HCT116 (cell line): ENCODE results near the gene TNRC6C. TPM values are rescaled to one million over a fixed set of nuclear protein-coding genes. Genes with fewer than 3 reads are reported as not detected.

Source experiments
- ATAC-seq: fragments of 200-7000 bp; cut with Tn5 transposase; 2 replicates; pipeline ENCODE4 v1.9.1; 2020; ENCODE audit warnings: mild to moderate bottlenecking, moderate library complexity
- BruUV-seq: library from RNA; stranded (reverse); fragments of 400-500 nt; replicated peaks from 2 replicates; lab custom pipeline; 2021; lab: Mats Ljungman, UMichigan
- CTCF ChIA-PET: fragments of 300-600 bp; sonication (Branson Sonifier 250); formaldehyde crosslinking; loops from one replicate; lab custom pipeline; 2021; ENCODE audit warnings: antibody characterized with exemption; lab: Charles Lee
- POLR2A ChIA-PET: fragments of 300-600, 350-600 bp; sonication (Branson Sonifier 250); formaldehyde crosslinking; loops from one replicate; lab custom pipeline; 2021; ENCODE audit warnings: antibody characterized with exemption; lab: Charles Lee
- RAD21 ChIA-PET, 2 experiments: fragments of 300-600 bp; sonication (Branson Sonifier 250); formaldehyde crosslinking; loops; one replicate each; lab custom pipeline; 2023; ENCODE audit warnings: low total read pairs in 2 of 2; ENCODE audit not compliant: uncharacterized antibody in 2 of 2, unreplicated experiment in 2 of 2, low non-redundant PET in 1 of 2; lab: Charles Lee
- DNase-seq: peaks from one replicate; pipeline ENCODE4 v3.0.0-alpha.2; 2010; ENCODE audit warnings: low read depth, low spot score
- H2AFZ ChIP-seq: fragments of 200-600 bp; shearing (Covaris generic), sonication (generic); 2 replicates; pipeline ENCODE4 v1.6.1; 2017; ENCODE audit warnings: low read depth, mixed run types, mixed read lengths, antibody characterized with exemption, low read length; ENCODE audit not compliant: poor library complexity, severe bottlenecking
- H3K27ac ChIP-seq: 2 replicates; pipeline ENCODE4 v1.5.1; 2012; ENCODE audit warnings: low read depth, low read length
- H3K27me3 ChIP-seq: fragments of 200-600 bp; sonication (generic); 2 replicates; pipeline ENCODE4 v1.6.1; 2016; ENCODE audit warnings: mixed run types, low read length, mixed read lengths; ENCODE audit not compliant: insufficient read depth
- H3K36me3 ChIP-seq, 2 experiments: fragments of 200-500 bp in 1 of 2; fragments of 200-600 bp in 1 of 2; sonication (Bioruptor generic) in 1 of 2; sonication (generic) in 1 of 2; 2 replicates each; pipeline versions ENCODE4 v1.5.1 to v1.6.1; 2014 to 2016; ENCODE audit warnings: low read length in 2 of 2, inconsistent platforms in 1 of 2, mixed read lengths in 1 of 2, mixed run types in 1 of 2; ENCODE audit not compliant: insufficient read depth in 2 of 2, control insufficient read depth in 1 of 2
- H3K4me1 ChIP-seq, 2 experiments: fragments of 200-600 bp in 1 of 2; sonication (generic) in 1 of 2; 2 replicates each; pipeline versions ENCODE4 v1.5.1 to v1.6.1; 2012 to 2017; ENCODE audit warnings: low read length in 2 of 2, inconsistent platforms in 1 of 2, mild to moderate bottlenecking in 1 of 2, mixed read lengths in 1 of 2, mixed run types in 1 of 2, moderate library complexity in 1 of 2; ENCODE audit not compliant: insufficient read depth in 2 of 2, control insufficient read depth in 1 of 2
- H3K4me2 ChIP-seq: fragments of 200-600 bp; sonication (generic); 2 replicates; pipeline ENCODE4 v1.6.1; 2017; ENCODE audit warnings: mixed run types, low read length, mixed read lengths
- H3K4me3 ChIP-seq, 2 experiments: fragments of 200-600 bp in 1 of 2; sonication (generic) in 1 of 2; replicated peaks in 1 of 2; 2 replicates each; pipeline ENCODE4 v1.5.1; 2011 to 2016; ENCODE audit warnings: low read length in 2 of 2, control low read depth in 1 of 2, low read depth in 1 of 2, mild to moderate bottlenecking in 1 of 2, mixed read lengths in 1 of 2, mixed run types in 1 of 2
- H3K79me2 ChIP-seq: fragments of 200-600 bp; sonication (generic); 2 replicates; pipeline ENCODE4 v1.6.1; 2017; ENCODE audit warnings: mild to moderate bottlenecking, mixed run types, low read length, moderate library complexity, mixed read lengths; ENCODE audit not compliant: insufficient read depth
- H3K9ac ChIP-seq: fragments of 200-600 bp; sonication (generic); 2 replicates; pipeline ENCODE4 v1.6.1; 2016; ENCODE audit warnings: low read length, mixed read lengths
- H3K9me2 ChIP-seq: fragments of 200-600 bp; sonication (generic), shearing (Covaris generic); 2 replicates; pipeline ENCODE4 v1.6.1; 2017; ENCODE audit warnings: mixed run types, mild to moderate bottlenecking, moderate library complexity; ENCODE audit not compliant: insufficient read depth
- H3K9me3 ChIP-seq, 2 experiments: fragments of 200-500 bp in 1 of 2; fragments of 200-600 bp in 1 of 2; sonication (Bioruptor generic) in 1 of 2; sonication (generic) in 1 of 2; 2 replicates each; pipeline ENCODE4 v1.6.1; 2014 to 2017; ENCODE audit warnings: low read length in 2 of 2, mixed read lengths in 2 of 2, inconsistent platforms in 1 of 2, low read depth in 1 of 2, mild to moderate bottlenecking in 1 of 2, mixed run types in 1 of 2, moderate library complexity in 1 of 2; ENCODE audit not compliant: control insufficient read depth in 1 of 2, insufficient read depth in 1 of 2
- H4K20me1 ChIP-seq: fragments of 200-600 bp; sonication (generic), shearing (Covaris generic); 2 replicates; pipeline ENCODE4 v1.6.1; 2017; ENCODE audit warnings: mixed run types, mild to moderate bottlenecking, moderate library complexity; ENCODE audit not compliant: insufficient read depth
- CBX3 ChIP-seq: IDR thresholded peaks from 2 replicates; pipeline ENCODE4 v1.6.1; 2012; ENCODE audit warnings: low read depth
- CEBPB ChIP-seq: IDR thresholded peaks from 2 replicates; pipeline ENCODE4 v1.6.1; 2012; ENCODE audit warnings: low read depth
- ELF1 ChIP-seq: IDR thresholded peaks from 2 replicates; pipeline ENCODE4 v1.6.1; 2012; ENCODE audit warnings: low read depth, borderline replicate concordance
- EZH2phosphoT487 ChIP-seq: fragments of 200-600 bp; IDR thresholded peaks from 2 replicates; pipeline ENCODE4 v1.6.1; 2018; ENCODE audit warnings: antibody characterized with exemption, borderline replicate concordance
- JUND ChIP-seq: IDR thresholded peaks from 2 replicates; pipeline ENCODE4 v1.6.1; 2012
- POLR2A ChIP-seq: IDR thresholded peaks from 2 replicates; pipeline ENCODE4 v1.7.0; 2011; ENCODE audit warnings: borderline replicate concordance; ENCODE audit not compliant: insufficient read depth, insufficient read length; ENCODE audit errors: extremely low read depth
- POLR2AphosphoS5 ChIP-seq: IDR thresholded peaks from 2 replicates; pipeline ENCODE4 v1.6.1; 2011; ENCODE audit warnings: mild to moderate bottlenecking, low read depth, low read length, moderate library complexity
- SRF ChIP-seq: IDR thresholded peaks from 2 replicates; pipeline ENCODE4 v1.6.1; 2012; ENCODE audit warnings: low read depth
- YY1 ChIP-seq: IDR thresholded peaks from 2 replicates; pipeline ENCODE4 v1.6.1; 2011; ENCODE audit warnings: low read length, low read depth, moderate library complexity, mild to moderate bottlenecking; ENCODE audit not compliant: insufficient replicate concordance; ENCODE audit errors: extremely low read depth
- ZFX ChIP-seq: fragments of 450-650 bp; IDR thresholded peaks from 2 replicates; pipeline ENCODE4 v1.6.1; 2017
- ZNF274 ChIP-seq: fragments of 200-500 bp; sonication (Bioruptor generic); IDR thresholded peaks from 2 replicates; pipeline ENCODE4 v1.6.1; 2014; ENCODE audit warnings: mild to moderate bottlenecking, low read depth, low read length, inconsistent platforms
- intact Hi-C: fragments of 100-400 bp; cut with micrococcal nuclease; formaldehyde crosslinking; loops from 2 replicates; pipeline ENCODE4 v1.10.0; 2022
- total RNA-seq: library from RNA; stranded (reverse); gene quantifications from one replicate; pipeline ENCODE4 v1.2.1, GENCODE V29; 2021; ENCODE audit not compliant: unreplicated experiment
- TF ChIP-seq, protein P1 (sequence below), 3 experiments: fragments of 200-600 bp in 1 of 3; sonication (generic) in 1 of 3; IDR thresholded peaks in 2 of 3; conservative IDR thresholded peaks in 1 of 3; 2 replicates each; pipeline ENCODE4 v1.5.1; 2012 to 2017; ENCODE audit warnings: low read depth in 2 of 3, low read length in 2 of 3, antibody characterized with exemption in 1 of 3, borderline replicate concordance in 1 of 3, control low read depth in 1 of 3, mild to moderate bottlenecking in 1 of 3, mixed read lengths in 1 of 3, mixed run types in 1 of 3, moderate library complexity in 1 of 3; ENCODE audit not compliant: insufficient read depth in 1 of 3
- TF ChIP-seq, protein P2 (sequence below): IDR thresholded peaks from 2 replicates; pipeline ENCODE4 v1.6.1; 2011; ENCODE audit warnings: mild to moderate bottlenecking, low read length, moderate library complexity; ENCODE audit not compliant: insufficient replicate concordance; ENCODE audit errors: extremely low read depth
- TF ChIP-seq, protein P3 (sequence below): IDR thresholded peaks from 2 replicates; pipeline ENCODE4 v1.6.1; 2012
- TF ChIP-seq, protein P4 (sequence below): IDR thresholded peaks from 2 replicates; pipeline ENCODE4 v1.6.1; 2012; ENCODE audit warnings: low read depth
- TF ChIP-seq, protein P5 (sequence below): IDR thresholded peaks from 2 replicates; pipeline ENCODE4 v1.6.1; 2012

The TNRC6C gene
- total RNA-seq, 1 experiment from 2014 or later = 23.4 TPM

DNA sequence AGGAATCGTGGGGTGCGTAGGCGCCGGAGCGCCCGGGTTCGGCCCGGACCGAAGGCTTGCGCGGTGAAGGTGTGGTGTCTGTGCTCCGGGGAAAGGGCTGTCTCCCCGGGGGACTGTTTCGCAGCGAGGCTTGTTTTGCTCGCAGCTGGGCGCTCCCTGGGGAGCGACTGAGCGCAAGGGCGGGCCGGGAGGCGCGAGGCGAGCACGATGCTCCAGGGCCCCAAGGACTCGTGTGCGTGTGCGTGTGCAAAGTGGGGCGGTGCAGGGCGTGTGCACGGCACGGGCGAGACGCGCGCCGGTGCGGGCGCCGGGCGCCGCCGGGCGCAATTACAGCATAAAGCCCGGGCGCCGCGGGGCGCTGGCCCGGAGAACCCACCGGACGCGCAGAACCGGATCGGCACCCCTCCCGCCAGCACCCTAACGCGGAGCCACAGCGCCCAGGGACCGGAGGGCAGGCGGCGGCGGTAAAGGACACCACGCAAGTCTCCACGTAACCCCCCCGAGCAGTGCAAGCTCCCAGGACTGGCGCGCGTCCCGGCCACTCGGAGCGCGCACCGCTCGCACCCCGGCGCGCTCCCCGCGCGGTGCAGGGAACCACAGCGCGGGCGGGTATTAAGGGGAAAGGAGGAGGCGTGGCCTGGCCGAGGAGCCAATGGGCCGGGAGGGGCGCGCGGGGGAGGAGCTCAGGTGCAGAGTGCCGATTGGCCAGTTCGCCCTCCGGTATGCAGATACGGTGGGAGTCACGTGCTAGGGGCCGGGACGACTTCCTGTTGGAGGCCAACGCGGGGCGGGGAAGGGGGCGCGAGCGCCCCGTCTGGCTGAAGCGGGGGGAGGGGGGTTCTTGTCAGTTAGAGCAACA is at the start of gene TNRC6C (continued):
- TF ChIP-seq, protein P1, sequence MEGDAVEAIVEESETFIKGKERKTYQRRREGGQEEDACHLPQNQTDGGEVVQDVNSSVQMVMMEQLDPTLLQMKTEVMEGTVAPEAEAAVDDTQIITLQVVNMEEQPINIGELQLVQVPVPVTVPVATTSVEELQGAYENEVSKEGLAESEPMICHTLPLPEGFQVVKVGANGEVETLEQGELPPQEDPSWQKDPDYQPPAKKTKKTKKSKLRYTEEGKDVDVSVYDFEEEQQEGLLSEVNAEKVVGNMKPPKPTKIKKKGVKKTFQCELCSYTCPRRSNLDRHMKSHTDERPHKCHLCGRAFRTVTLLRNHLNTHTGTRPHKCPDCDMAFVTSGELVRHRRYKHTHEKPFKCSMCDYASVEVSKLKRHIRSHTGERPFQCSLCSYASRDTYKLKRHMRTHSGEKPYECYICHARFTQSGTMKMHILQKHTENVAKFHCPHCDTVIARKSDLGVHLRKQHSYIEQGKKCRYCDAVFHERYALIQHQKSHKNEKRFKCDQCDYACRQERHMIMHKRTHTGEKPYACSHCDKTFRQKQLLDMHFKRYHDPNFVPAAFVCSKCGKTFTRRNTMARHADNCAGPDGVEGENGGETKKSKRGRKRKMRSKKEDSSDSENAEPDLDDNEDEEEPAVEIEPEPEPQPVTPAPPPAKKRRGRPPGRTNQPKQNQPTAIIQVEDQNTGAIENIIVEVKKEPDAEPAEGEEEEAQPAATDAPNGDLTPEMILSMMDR (IDR thresholded peaks at IDR 0.05 in 2 of 3, conservative IDR thresholded peaks at IDR 0.05 in 1 of 3; ENCODE audit: borderline replicate concordance in 1 of 3, insufficient read depth in 1 of 3, low read depth in 2 of 3, low read length in 2 of 3) = 0 out of 6 replicates have a peak, but pooled peaks of 1 of the 3 experiments have one; percentile 10
- TF ChIP-seq YY1 = peak; percentile 86
- no peak for TF ChIP-seq SRF
- no peak for TF ChIP-seq CEBPB
- no peak; the same call in 1 of the 2 replicates for TF ChIP-seq ELF1
- TF ChIP-seq, protein P2, sequence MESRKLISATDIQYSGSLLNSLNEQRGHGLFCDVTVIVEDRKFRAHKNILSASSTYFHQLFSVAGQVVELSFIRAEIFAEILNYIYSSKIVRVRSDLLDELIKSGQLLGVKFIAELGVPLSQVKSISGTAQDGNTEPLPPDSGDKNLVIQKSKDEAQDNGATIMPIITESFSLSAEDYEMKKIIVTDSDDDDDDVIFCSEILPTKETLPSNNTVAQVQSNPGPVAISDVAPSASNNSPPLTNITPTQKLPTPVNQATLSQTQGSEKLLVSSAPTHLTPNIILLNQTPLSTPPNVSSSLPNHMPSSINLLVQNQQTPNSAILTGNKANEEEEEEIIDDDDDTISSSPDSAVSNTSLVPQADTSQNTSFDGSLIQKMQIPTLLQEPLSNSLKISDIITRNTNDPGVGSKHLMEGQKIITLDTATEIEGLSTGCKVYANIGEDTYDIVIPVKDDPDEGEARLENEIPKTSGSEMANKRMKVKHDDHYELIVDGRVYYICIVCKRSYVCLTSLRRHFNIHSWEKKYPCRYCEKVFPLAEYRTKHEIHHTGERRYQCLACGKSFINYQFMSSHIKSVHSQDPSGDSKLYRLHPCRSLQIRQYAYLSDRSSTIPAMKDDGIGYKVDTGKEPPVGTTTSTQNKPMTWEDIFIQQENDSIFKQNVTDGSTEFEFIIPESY = no peak
- TF ChIP-seq ZFX = no peak
- TF ChIP-seq CBX3 = peak; percentile 53; the same call in 1 of the 2 replicates
- peak; percentile 99 for TF ChIP-seq POLR2A

DNA sequence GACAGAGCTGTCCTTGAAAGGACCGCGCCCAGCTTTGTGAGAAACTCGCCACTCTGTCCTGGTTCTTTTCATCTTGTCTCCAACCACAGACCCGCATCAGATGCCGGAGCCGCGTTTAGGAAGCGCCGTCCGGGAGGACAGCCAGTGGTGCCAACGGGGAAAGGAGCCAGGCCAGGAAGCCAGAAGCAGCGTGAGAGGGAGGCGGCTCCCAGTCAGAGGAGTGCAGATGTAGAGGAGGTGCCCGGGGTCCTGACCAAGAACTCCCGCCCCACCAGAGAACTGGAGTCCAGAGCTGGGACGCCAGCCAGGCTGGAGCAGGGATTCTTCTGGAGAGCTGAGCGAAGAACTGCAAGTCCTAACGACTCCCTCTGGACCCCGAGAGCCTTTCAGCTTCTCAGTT is 49.3 kb upstream of the TNRC6C start:
- H2AFZ ChIP-seq = no peak overlapping the region
- no TSS peak for BruUV-seq
- no peak overlapping the region for H3K9ac ChIP-seq
- no peaks in the 10 kb centered on the region for H4K20me1 ChIP-seq
- H3K27me3 ChIP-seq = peaks cover 15% of the 10 kb centered on the region; the same call in 1 of the 2 replicates
- intact Hi-C loops = no loop called here
- ATAC-seq (no peak), DNase-seq (no peak)
- no peaks in the 10 kb centered on the region for H3K79me2 ChIP-seq
- no peaks in the 10 kb centered on the region for H3K4me1 ChIP-seq
- H3K36me3 ChIP-seq = no peaks in the 10 kb centered on the region
- no peaks in the 10 kb centered on the region for H3K9me2 ChIP-seq
- ChIA-PET CTCF (no interaction called here), POLR2A (no interaction called here), RAD21 (no interaction called here)
- H3K27ac ChIP-seq = no peak overlapping the region
- H3K4me3 ChIP-seq = no peak overlapping the region
- no peaks in the 10 kb centered on the region for H3K9me3 ChIP-seq
- H3K4me2 ChIP-seq = no peak overlapping the region
- no peak for TF ChIP-seq SRF
- no peak for TF ChIP-seq CBX3
- TF ChIP-seq ZNF274 = no peak
- TF ChIP-seq JUND = no peak
- TF ChIP-seq ELF1 = no peak
- TF ChIP-seq EZH2phosphoT487 = no peak
- no peak for TF ChIP-seq POLR2AphosphoS5
- no peak for TF ChIP-seq CEBPB
- TF ChIP-seq, protein P3, sequence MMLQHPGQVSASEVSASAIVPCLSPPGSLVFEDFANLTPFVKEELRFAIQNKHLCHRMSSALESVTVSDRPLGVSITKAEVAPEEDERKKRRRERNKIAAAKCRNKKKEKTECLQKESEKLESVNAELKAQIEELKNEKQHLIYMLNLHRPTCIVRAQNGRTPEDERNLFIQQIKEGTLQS = no peak
- TF ChIP-seq, protein P4, sequence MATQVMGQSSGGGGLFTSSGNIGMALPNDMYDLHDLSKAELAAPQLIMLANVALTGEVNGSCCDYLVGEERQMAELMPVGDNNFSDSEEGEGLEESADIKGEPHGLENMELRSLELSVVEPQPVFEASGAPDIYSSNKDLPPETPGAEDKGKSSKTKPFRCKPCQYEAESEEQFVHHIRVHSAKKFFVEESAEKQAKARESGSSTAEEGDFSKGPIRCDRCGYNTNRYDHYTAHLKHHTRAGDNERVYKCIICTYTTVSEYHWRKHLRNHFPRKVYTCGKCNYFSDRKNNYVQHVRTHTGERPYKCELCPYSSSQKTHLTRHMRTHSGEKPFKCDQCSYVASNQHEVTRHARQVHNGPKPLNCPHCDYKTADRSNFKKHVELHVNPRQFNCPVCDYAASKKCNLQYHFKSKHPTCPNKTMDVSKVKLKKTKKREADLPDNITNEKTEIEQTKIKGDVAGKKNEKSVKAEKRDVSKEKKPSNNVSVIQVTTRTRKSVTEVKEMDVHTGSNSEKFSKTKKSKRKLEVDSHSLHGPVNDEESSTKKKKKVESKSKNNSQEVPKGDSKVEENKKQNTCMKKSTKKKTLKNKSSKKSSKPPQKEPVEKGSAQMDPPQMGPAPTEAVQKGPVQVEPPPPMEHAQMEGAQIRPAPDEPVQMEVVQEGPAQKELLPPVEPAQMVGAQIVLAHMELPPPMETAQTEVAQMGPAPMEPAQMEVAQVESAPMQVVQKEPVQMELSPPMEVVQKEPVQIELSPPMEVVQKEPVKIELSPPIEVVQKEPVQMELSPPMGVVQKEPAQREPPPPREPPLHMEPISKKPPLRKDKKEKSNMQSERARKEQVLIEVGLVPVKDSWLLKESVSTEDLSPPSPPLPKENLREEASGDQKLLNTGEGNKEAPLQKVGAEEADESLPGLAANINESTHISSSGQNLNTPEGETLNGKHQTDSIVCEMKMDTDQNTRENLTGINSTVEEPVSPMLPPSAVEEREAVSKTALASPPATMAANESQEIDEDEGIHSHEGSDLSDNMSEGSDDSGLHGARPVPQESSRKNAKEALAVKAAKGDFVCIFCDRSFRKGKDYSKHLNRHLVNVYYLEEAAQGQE = no peak
- TF ChIP-seq, protein P5, sequence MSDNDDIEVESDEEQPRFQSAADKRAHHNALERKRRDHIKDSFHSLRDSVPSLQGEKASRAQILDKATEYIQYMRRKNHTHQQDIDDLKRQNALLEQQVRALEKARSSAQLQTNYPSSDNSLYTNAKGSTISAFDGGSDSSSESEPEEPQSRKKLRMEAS = no peak
